Esophagus muscularis mucosa (tissue), 4 donors: ENCODE results near the gene VGLL4. TPM values are rescaled to one million over a fixed set of nuclear protein-coding genes. Genes with fewer than 3 reads are reported as not detected.

Experiments
- DNase-seq: peaks from one replicate; pipeline ENCODE4 v3.0.0-alpha.2; 2017; ENCODE audit errors: extremely low spot score
- H3K27ac ChIP-seq, 4 donors: fragments of 200-600 bp; sonication (generic); replicated peaks in 1 of 4; 1 replicate in 3 of 4; 2 replicates in 1 of 4; pipeline ENCODE4 v1.5.1; 2016 to 2019; ENCODE audit warnings: mild to moderate bottlenecking in 1 of 4
- H3K27me3 ChIP-seq, 4 donors: fragments of 200-600 bp; sonication (generic); one replicate each; pipeline versions ENCODE4 v1.5.1 to v1.6.0; 2016 to 2019
- H3K36me3 ChIP-seq, 4 donors: fragments of 200-600 bp; sonication (generic); one replicate each; pipeline ENCODE4 v1.5.1; 2016 to 2019
- H3K4me1 ChIP-seq, 4 donors: fragments of 200-600 bp; sonication (generic); one replicate each; pipeline ENCODE4 v1.5.1; 2016 to 2019
- H3K4me3 ChIP-seq, 4 donors: fragments of 200-600 bp; sonication (generic); 1 replicate in 2 of 4; 2 replicates in 2 of 4; pipeline ENCODE4 v1.5.1; 2016 to 2019; ENCODE audit warnings: mild to moderate bottlenecking in 4 of 4, moderate library complexity in 1 of 4
- H3K9me3 ChIP-seq, 4 donors: fragments of 200-600 bp; sonication (generic); 1 replicate in 3 of 4; 2 replicates in 1 of 4; pipeline ENCODE4 v1.5.1; 2016 to 2019
- EP300 ChIP-seq: sonication (generic); formaldehyde crosslinking; IDR thresholded peaks from one replicate; pipeline ENCODE4 v1.6.1; 2017; ENCODE audit warnings: antibody characterized with exemption
- POLR2A ChIP-seq: fragments of 450-650 bp; IDR thresholded peaks from one replicate; pipeline ENCODE4 v1.6.1; 2017; ENCODE audit warnings: antibody characterized with exemption, moderate library complexity, mild to moderate bottlenecking, low read depth
- POLR2AphosphoS5 ChIP-seq, 2 donors: sonication (generic); formaldehyde crosslinking; IDR thresholded peaks; one replicate each; pipeline ENCODE4 v1.6.1; 2017; ENCODE audit warnings: antibody characterized with exemption in 2 of 2
- WGBS: methylation state at CpG from one replicate; pipeline ENCODE4 v1.1.5; 2018; 5-methylcytosine and 5-hydroxymethylcytosine counted together
- intact Hi-C: fragments of 100-400 bp; cut with DNase I; formaldehyde crosslinking; loops from one replicate; pipeline ENCODE4 v1.15.1; 2023
- total RNA-seq, 4 donors: library from RNA; depleted of rRNA; stranded (reverse); fragments of >200 nt; gene quantifications; one replicate each; pipeline versions ENCODE4 v1.1.0 to v1.2.1, GENCODE V29; 2016
- TF ChIP-seq, protein P1 (sequence below), 3 experiments: fragments of 200-600 bp in 2 of 3; fragments of 450-650 bp in 1 of 3; sonication (generic) in 2 of 3; IDR thresholded peaks; one replicate each; pipeline ENCODE4 v1.5.1; 2017 to 2019; ENCODE audit warnings: antibody characterized with exemption in 3 of 3, mild to moderate bottlenecking in 2 of 3, moderate library complexity in 1 of 3

VGLL4 gene
- total RNA-seq, 4 donors from 2014 or later: 51.5 to 222 (median 80.7) TPM

GRCh38 chr3:11610044-11610671 lies 33.6 kb downstream of the VGLL4 start:
- Histone ChIP-seq H3K27me3 (no peaks in the 10 kb centered on the region), H3K4me1 (peaks cover 64 to 94% (median 87%) of the 10 kb centered on the region in 4 donors), H3K9me3 (no peaks in the 10 kb centered on the region), H3K4me3 (no peak overlapping the region), H3K27ac (no peak overlapping the region), H3K36me3 (no peaks in the 10 kb centered on the region)
- WGBS: 87% methylated on average over 21 of the region's 23 CpGs
- DNase-seq: no peak
- TF ChIP-seq EP300 (no peak), POLR2A (no peak), POLR2AphosphoS5 (IDR thresholded peaks at IDR 0.05) (no peak)
- intact Hi-C loops: no loop called here

- TF ChIP-seq, protein P1, sequence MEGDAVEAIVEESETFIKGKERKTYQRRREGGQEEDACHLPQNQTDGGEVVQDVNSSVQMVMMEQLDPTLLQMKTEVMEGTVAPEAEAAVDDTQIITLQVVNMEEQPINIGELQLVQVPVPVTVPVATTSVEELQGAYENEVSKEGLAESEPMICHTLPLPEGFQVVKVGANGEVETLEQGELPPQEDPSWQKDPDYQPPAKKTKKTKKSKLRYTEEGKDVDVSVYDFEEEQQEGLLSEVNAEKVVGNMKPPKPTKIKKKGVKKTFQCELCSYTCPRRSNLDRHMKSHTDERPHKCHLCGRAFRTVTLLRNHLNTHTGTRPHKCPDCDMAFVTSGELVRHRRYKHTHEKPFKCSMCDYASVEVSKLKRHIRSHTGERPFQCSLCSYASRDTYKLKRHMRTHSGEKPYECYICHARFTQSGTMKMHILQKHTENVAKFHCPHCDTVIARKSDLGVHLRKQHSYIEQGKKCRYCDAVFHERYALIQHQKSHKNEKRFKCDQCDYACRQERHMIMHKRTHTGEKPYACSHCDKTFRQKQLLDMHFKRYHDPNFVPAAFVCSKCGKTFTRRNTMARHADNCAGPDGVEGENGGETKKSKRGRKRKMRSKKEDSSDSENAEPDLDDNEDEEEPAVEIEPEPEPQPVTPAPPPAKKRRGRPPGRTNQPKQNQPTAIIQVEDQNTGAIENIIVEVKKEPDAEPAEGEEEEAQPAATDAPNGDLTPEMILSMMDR (IDR thresholded peaks at IDR 0.05): no peak
- no peak for TF ChIP-seq POLR2A
- no peak for TF ChIP-seq EP300
- TF ChIP-seq POLR2AphosphoS5 (IDR thresholded peaks at IDR 0.05): no peak
- Histone ChIP-seq H3K9me3 (no peaks in the 10 kb centered on the region), H3K27ac (no peak overlapping the region), H3K27me3 (no peaks in the 10 kb centered on the region), H3K36me3 (no peaks in the 10 kb centered on the region), H3K4me3 (no peak overlapping the region), H3K4me1 (peaks cover 59 to 93% (median 86%) of the 10 kb centered on the region in 4 donors)
- DNase-seq: no peak
- intact Hi-C loops: no loop called here
- WGBS: 93% methylated on average over 9 of the region's 9 CpGs
Observed at GRCh38 chr3:11609481-11609880, 34.2 kb downstream of the VGLL4 start.

- no peaks in the 10 kb centered on the region for H3K9me3 ChIP-seq
- H3K27me3 ChIP-seq: no peaks in the 10 kb centered on the region
- H3K36me3 ChIP-seq: no peaks in the 10 kb centered on the region
- peaks cover 61 to 93% (median 86%) of the 10 kb centered on the region in 4 donors for H3K4me1 ChIP-seq
- 32% methylated on average over 3 of the region's 3 CpGs for WGBS
- no peak for DNase-seq
- H3K27ac ChIP-seq: peak overlapping the region in 2 of 4 donors; percentile 3 to 21
- H3K4me3 ChIP-seq: no peak overlapping the region
- intact Hi-C loops: no loop called here
- TF ChIP-seq, protein P1 (IDR thresholded peaks at IDR 0.05): no peak
- TF ChIP-seq EP300: no peak
- no peak for TF ChIP-seq POLR2A
- no peak for TF ChIP-seq POLR2AphosphoS5 (IDR thresholded peaks at IDR 0.05)
Observed at GRCh38 chr3:11607816-11608215, 35.9 kb downstream of the VGLL4 start.

GRCh38 chr3:11606865-11607440 lies 36.8 kb downstream of the VGLL4 start:
- Histone ChIP-seq H3K9me3 (no peaks in the 10 kb centered on the region), H3K4me3 (no peak overlapping the region), H3K27me3 (no peaks in the 10 kb centered on the region), H3K36me3 (no peaks in the 10 kb centered on the region), H3K27ac (peak overlapping the region in 2 of 4 donors; percentile 3 to 21), H3K4me1 (peaks cover 60 to 95% (median 87%) of the 10 kb centered on the region in 4 donors)
- no peak for DNase-seq
- 80% methylated on average over 6 of the region's 6 CpGs for WGBS
- intact Hi-C loops: no loop called here
- TF ChIP-seq, protein P1 (IDR thresholded peaks at IDR 0.05): no peak
- TF ChIP-seq POLR2AphosphoS5 (IDR thresholded peaks at IDR 0.05) (no peak), EP300 (no peak), POLR2A (no peak)

DNA sequence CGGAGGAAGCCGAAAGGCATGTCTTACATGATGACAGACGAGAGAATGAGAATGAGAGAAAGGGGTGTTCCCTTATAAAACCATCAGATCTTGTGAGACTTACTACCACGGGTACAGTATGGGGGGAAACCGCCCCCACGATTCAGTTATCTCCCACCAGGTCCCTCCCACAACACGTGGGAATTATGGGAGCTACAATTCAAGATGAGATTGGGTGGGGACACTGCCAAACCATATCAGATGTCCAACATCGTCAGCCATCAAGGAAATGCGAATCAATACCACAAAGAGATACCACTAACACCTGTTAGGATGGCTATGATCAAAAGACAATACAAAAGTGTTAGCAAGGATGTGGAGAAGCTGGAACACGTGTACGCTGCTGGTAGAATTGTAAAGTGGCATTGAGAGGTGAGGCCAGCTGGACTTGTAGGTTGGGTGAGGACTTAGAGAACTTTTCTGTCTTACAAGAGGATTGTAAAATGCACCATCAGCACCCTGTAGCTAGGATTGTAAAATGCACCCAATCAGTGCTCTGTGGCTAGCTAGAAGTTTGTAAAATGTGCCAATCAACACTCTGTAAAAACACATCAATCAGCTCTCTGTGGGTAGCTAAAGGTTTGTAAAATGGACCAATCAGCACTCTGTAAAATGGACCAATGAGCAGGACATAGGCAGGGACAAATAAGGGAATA lies 37.5 kb downstream of the VGLL4 start:
- 86% methylated on average over 11 of the region's 11 CpGs for WGBS
- intact Hi-C loops: no loop called here

More for the DNA sequence above, 37.5 kb downstream of the VGLL4 start:
- Histone ChIP-seq H3K27ac (peak overlapping the region in 3 of 4 donors; percentile 28 to 85 (median 54)), H3K9me3 (no peaks in the 10 kb centered on the region), H3K4me3 (no peak overlapping the region), H3K36me3 (peaks cover 0 to 2% (median 0%) of the 10 kb centered on the region in 4 donors), H3K4me1 (peaks cover 60 to 95% (median 87%) of the 10 kb centered on the region in 4 donors), H3K27me3 (no peaks in the 10 kb centered on the region)
- TF ChIP-seq, protein P1 (IDR thresholded peaks at IDR 0.05): no peak
- TF ChIP-seq POLR2A (no peak), POLR2AphosphoS5 (IDR thresholded peaks at IDR 0.05) (no peak), EP300 (no peak)
- no peak for DNase-seq
